ENCODE measurements around the gene RAB40B.

RAB40B gene

DNA sequence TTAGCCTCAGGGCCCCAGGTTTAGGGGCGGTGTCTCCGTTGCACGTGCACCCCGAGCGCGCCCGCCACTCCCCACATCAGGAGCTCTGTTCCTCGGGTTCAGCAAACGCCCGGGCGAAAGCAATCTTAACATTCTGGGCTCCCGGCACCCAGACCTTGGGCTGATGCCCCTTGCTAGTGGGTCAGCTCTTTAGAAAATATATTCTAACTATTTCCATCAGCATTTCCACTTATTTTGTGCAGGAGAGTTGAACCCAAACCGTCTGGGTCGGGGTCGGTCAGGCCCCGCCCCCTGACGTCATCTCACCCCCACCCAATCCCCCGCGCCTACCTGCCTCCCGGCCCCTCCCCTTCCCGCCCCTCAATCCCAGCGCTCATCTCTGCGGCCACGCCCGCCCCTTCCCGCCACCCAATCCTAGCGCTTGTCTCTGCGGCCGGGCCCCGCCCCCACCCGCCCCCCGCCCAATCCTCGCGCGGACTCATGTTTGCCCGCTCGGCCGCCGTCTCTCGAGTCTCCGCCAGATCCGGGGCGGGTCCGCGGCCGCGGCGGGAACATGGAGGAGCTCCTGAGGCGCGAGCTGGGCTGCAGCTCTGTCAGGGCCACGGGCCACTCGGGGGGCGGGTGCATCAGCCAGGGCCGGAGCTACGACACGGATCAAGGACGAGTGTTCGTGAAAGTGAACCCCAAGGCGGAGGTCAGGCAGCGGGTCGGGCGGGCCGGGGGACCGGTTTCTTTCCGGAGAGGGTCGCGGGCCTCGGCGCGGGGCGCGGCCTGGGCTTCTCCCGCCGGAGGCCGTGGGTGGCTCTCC lies 17.9 kb upstream of the RAB40B start, which contains the start of gene FN3KRP:
FN3KRP (plus strand) TSS at position 504 of the 808 bp plus-strand sequence; CDS start at position 554, 50 bp downstream.
- DNase-seq: peak; percentile 88

DNA sequence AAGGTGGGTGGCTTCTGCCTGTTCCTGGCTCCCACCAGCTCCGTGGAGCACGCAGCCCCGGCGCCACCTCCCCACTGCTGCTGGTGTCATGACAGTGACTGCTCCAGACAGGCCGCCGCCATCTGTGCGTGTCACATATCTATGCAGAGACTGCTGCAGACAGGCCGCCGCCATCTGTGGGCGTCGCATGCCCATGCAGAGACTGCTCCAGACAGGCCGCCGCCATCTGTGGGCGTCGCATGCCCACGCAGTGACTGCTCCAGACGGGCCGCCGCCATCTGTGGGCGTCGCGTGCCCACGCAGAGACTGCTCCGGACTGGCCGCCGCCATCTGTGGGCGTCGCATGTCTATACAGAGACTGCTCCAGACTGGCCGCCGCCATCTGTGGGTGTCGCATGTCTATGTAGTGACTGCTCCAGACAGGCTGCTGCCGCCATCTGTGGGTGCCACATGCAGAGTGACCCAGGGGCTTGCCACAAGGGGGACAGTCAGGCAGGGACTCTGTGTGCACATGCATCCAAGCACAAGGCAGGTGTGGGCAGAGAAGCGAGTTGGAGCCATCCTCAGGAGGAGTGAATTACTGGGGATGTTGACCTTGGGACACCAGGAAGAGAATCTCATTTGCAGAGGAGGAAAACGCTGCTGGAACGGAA lies 14.7 kb upstream of the RAB40B start:
- no peak for DNase-seq

DNA sequence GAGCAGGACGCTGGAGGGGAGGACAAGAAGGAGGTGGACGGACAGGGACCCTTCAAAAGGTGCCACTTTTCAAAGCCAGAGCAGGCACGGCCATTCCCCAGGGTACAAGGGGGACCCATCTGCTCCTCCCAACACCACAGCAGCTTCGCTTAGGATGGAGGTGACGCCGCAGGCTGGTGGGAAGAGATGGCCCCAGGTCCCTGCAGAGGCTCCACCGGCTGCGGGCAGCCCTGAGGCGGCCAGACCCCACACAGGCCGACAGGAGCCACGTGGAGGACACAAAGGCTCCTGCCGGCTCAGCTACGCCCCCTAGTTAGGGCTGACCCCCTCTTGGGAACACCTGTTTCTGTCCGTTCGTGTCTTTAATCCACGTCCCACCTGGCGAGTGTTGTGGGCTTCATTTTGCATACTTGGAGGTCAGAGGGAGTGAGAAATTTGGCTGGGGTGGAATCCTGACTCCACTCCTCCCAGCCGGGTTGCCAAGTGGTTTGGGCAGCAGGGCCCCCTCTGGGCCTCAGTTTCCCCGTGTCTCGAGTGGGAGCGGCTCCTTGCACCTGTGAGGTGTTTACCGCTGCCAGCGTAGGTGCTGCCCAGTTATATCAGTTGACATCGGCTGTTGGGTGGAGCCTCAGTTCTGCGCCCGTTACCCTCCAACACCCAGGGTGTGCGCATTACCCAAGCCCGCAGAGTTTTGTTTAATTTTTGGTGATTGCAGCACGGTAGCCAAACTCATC lies 12.2 kb upstream of the RAB40B start:
- no peak for DNase-seq

DNA sequence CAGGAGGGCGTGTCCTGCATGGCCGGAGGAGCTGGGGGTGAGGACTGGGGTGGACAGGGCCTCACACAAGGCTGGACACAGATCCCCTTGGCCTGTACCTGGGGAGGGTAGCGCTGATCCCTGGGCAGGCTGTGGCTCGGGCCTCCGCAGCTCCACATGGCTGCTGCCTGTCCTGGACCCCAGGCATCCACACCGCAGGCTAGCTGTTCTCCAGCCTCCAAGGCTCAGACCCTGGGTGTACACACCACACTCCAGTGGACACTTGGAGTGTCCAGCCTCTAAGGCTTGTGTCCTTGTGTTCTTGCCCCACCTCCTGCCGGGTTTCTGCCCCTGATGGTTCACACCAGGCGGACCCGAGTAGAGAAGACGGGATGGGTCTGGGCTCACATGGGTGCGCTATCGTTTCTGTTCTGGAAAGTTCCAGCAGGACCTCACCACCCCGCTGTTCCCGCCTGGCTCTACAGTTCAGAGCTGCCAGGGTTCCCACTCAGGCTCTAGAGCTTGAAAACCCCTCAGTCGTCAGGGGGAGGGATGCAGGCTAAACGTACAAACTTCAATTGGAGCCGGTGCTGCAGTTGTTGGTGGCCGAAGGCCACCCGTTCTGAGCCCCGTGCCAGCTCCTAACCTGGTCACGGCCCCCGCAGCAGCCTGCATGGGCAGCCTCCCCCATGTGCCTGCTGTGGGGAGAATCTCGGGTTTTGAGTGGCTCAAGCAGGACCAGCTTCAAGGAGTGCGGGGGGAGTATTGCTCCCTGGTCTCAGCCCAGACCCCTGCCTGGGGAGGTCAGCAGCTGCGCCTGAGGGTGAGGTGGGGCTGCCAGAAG lies 11.4 kb upstream of the RAB40B start:
- DNase-seq: no peak

DNA sequence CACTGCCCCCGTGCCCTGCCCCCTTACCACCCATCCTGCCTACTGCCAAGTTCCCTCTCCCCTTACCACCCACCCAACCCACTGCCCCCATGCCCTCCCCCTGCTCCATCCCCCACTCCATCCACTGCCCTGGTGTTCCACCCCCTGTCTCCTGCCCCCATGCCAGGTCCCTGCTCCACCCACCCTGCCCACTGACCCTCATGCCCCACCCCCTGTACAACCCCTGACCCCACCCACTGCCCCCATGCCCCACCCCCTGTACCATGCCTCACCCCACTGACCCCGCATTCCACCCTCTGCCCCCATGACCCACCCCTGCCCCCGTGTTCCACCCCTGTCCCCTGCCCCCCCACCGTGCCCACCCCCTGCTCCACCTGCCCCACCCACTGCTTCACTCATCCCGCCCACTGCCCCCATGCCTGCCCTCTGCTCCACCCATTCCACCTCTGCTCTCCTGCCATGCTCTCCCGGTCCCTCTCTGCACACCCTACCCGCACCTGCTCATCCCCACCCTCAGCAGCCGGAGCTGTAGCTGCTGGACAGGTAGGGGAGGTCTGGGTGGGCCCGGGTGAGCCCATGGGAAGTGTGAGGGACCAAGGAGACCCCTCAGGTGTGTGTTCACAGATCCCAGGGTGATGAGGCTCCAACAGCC lies 10.7 kb upstream of the RAB40B start:
- DNase-seq: no peak

DNA sequence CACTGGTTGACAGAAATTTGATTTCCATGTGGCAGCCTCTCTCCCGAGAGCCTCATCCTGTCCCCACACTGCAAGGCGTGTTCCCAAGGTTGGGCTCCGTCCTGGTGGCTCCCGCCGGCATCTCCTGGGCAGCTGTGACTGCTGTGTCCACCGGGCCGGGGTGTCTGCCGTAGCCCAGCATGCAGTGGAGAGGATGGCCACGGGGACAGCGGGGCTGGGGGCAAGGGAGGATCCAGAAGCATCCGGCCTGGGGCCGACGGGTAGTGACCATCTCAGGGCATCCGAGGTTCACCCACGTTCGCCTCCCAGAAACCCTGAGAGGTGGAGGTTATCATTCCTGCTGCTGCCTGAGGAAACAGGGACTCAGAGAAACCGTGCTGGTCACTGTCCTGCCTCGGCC lies 7.3 kb upstream of the RAB40B start:
- DNase-seq: no peak

DNA sequence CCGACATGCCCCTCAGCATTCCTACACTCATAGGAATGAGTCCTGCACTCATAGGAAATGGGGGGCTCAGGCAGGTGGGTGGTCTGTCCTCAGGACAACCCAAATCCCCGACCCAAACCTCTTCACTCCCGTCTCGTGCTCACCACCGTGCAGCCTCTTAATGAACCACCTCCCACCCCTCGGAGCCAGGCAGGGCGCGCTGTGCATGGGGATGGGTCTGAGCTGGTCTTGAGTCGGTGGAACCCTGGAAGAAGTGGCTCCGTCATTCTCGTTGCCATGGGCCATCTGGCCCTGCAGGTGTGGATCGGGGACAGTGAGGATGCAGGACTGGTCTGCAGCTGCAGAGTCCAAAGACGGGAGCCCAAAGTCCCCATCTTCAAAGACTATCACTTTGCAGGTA lies 6.4 kb upstream of the RAB40B start:
- DNase-seq: no peak

DNA sequence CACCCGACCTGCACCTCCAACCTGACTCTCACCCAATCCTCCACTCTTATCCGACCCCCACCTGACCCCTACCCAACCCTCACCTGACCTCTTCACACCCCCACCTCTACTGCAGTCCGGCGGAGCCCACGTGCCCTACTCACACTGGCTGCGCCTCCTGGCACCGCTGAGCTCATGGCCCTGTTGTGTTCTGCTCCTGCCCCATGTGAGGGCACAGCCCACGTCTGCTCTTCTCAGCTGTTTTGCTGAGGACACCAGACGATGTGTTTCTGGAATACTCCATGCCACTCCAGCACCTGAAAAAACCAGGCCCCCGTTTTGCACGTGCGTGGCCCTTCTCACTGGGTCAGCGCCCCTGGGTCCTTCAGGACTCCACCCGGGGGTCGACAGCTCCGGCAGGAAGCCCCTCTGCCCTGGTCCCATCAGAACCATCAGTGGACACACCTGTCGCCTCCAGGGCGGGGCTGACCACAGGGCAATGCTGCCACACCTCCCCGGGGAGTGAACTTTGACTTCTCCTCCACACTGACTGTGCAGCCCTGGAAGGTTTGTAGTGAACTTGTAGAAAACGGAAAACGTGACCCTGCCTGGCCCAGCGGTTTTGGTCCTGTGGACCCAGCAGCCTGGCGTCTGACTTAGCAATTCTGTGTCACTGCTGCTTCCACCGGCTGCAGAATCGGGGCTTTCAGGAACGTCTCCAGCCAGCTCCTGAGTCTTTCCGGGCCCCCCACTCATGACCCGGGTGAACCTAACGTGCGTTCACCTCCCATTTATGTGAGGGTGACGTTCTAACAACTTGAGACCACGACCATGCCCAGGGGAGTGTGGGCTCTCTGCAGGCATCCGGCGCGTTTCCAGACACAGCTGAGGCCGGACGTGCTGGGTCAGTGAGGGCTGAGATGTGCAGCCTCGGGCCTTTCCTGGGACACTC lies 5.7 kb upstream of the RAB40B start:
- DNase-seq: no peak

DNA sequence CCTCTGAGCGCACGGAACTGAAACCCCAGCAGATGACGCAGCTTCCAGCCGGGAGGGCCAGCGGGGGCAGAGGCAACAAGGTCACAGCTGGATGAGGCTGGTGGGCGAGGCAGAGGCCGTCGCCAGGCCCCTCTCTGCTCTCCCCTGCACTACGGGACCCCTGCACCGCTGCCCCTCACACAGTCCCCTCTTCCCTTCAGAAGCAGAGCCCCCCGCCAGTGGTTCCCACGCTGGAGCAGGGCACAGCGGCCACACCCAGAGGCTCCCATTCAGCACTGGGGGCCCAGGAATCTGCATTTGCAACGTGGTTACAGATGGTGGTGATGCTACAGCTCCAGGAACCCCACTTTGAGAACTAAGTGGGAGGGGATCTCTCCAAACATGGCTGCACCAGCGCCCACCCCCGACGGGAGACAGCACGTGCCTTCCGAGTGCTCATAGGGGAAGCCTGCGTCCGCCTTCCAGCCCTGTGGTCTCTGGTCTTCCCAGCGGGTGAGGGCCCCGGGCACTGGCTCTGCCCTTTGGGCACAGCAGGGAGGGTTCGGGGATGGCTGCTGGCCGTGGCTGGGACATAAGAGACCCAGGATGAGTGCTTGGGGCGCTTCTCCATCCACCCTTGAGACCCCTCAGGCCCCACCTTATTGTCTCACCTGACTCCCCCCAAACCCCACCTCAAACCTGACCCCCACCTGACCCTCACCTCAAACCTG lies 4.7 kb upstream of the RAB40B start:
- no peak for DNase-seq

DNA sequence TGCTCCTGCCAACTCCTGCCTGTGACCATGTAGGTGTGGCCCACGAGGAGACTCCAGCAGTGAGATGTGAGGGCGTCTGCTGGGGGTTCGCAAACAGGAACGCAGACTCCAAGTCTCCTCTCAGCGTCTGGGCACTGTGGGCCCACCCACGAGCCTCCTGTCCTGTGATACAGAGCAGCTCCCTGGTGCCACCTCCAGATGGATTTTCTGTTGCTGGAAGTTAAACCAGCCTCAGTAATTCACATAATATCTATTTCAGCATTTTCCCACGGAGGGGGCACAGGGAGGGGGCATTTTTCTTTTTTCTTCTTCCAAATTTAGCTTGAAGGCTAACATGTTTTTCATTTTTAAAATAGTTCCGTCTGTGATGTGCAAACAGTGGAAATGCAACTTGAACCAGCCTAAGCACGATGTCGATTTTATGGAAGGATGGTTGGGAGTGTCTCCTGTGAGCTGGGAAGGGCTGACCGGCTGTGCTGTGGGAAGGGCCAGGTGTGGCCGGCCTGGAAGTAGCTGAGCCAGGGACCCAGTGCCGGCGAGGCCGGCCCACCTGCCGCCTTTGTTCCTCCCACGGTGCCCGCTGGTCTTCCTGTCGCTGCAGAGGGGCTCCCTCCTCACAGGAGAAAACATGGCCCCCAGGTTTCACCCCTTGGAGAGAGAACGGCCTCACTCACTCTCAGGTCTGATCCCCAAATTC lies 3.9 kb upstream of the RAB40B start:
- no peak for DNase-seq

DNA sequence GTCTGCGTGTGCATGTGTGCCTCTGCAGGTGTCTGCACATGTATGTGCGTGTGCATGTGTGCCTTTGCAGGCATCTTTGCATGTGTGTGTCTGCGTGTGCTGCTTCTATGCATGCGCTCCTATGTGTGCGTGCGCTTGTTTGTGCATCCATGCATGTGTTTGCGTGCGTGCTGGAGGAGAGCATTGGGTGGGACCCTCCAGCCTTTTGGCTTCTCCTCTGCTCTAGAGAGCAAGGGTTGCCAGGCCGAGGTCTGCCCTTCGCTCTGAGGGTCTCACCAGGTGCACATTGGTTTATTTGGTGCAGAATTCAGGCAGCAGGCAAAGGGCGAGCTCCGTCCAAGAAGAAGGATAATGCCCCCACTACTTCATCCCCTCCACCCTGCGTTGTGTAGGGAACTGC lies 1.1 kb upstream of the RAB40B start:
- no peak for DNase-seq

DNA sequence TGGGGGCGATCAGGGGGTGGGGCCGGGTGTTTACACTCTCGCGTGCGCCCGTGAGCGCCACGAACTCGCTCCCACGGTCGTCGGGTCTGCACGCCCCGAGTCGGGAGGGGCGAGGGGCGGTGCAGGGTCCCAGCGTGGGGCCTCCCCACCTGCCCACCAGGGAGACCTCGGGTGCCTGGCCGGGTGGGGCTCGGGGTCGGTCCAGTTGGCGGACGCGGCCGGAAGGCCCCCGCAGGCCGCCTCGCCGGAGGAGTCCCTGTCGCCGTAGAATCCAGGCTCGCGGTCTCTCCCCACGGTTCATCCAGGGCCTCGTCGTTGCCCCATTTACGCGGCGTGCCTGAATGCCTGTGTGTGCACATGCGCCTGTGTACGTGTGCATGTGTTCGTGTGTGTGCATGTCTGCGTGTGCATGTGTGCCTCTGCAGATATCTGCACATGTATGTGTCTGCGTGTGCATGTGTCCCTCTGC lies 510 bp upstream of the RAB40B start:
- no peak for DNase-seq

DNA sequence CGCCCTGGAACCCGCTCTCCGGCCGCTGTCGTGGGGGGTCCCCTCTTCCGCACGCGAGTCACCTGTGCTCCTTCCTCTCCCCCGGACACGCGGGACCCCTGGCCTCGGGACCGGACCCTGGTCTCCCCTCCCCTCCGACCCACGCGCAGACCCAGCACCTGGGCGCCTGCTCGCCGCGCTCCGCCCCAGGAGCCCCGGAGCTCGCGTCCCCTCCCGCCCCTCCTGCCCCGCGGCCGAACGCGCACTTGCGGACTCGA lies 762 bp downstream of the RAB40B start:
- DNase-seq: no peak

DNA sequence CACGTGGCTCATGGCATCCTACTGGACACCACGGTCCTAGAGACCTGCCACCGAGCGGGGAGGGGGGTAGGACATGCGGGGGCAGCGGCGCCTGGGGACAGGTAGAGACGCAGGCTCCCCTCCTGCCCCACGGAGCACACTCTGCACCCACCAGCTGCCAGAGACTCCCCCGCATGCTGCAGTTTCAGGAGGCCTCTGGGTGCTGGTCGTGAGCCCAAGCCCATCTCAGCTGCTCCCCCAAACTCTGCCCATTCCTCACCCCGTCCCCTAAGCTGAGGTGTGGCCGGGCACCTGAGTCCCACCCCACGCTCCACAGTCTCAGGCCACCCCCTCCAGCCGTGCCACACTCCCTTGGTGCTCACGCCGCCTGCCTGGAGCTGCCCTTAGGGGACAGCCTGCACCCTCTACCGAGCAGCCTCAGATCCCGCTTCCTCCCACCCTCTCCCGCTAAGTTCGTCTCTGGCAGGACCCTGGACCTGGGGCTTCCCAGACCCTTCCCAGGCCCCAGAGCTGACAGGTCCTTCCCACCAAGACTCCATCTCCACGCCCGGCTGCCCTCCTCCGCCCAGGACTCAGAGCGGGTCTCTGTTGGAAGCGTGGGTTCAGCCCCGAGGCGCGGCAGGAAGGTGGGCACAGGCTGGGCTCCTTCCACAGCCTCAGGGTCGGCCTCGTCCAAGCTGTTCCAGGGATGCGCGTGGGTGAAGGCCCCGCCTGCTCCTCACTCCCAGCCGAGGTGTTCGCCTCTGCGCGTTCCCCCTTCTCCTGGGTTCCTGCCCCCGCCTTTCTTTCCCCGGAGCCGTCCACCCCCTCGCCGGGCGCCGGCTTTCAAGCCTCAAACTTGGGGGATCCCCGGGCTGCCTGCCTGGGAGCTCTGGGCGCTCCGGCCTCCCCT lies 1.3 kb downstream of the RAB40B start:
- DNase-seq: no peak

DNA sequence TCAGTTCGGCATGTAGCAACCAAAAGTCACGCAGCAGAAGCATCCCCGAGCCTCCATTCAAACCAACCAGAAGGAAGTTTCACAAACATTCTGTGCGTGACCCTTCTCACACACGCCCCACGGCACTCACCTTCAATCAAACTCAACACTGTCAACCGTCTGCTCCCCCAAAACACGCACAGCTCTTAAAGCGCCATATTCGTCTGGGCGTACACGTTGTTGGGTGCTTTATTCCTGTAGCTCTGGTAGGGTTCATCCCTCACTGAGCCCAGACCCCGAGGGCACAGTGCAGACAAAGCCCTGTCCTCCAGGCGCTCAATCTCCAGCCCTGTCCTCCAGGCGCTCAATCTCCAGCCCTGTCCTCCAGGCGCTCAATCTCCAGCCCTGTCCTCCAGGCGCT lies 2.2 kb downstream of the RAB40B start:
- DNase-seq: no peak

DNA sequence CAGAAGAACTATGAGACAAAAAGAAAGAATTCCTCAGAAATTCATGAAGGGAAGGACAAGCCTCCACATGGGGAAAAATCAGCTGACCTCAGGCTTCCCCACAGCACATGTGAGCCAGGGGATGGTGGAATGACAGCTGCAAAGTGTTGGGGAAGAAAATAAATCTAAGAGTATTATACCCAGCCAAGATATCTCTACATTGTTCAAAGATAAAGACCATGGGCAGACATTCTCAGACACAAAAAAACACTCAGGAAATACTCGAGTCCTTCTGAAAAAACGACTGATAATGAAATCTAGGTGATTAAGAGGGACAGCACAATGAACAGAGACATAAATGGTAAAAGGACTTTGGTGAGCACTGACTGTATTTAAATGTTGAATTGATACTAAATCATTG lies 3.9 kb downstream of the RAB40B start:
- no peak for DNase-seq

DNA sequence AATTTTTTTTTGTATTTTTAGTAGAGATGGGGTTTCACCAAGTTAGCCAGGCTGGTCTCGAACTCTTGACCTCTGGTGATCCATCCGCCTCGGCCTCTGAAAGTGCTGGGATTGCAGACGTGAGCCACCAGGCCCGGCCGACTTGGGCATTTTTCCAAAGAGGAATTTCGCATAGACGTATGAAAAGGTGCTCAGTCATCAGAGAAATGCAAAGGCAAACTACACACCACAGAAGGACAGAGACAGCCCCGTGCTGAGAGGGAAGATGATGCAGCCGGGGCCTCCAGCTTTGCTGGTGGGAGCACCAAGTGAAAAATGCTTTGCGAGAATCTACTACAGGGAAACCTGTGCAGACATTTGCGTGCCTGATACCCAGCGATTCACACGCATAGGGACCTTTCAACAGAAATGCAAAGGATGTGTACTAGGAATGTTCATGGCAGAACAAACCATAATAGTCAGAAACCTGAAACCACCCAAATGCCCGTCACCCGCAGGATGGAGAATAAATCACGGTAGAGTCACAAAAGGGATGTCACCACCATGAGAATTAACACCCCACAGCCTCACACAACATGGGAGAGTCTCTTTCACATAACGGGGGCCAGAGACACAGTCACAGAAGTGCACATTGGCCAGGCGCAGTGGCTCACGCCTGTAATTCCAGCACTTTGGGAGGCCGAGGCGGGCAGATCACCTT lies 5.2 kb downstream of the RAB40B start:
- no peak for DNase-seq

DNA sequence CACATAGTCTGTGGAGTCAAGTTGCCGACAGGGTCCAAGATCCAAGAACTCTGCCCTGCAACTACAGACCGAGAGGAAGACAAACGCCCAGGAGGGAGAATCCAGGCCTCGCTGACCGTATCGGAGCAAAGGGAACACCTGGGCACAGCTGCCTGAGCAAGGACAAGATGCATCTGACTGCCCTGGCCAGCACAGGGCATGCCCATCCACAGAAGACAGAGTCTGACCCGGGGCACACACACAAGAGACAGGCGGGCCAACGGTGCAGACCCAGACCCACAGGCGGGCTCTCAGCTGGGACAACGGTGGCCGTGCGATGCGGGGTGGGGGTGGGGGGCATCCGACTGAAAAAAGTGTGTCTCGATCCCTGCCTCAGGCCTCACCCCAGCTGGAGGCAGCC lies 6.2 kb downstream of the RAB40B start:
- DNase-seq: no peak

Measured in activated CD4-positive, alpha-beta T cell treated with anti-CD3 and anti-CD28 coated beads for 1 hour (primary cell).